Measurements from ENCODE around the gene SHH.

The SHH gene

GRCh38 chr7:155848691-155849669, 36.7 kb upstream of the SHH start:
- no peak for TF ChIP-seq CTCF (IDR thresholded peaks at IDR 0.05; ENCODE audit: control insufficient read depth, insufficient read depth, low read depth, low read length, missing control alignments)
- no peak for DNase-seq (ENCODE audit: low read depth)
- H3K4me3 ChIP-seq (ENCODE audit: control insufficient read depth, low read depth, low read length): no peak overlapping the region

GRCh38 chr7:155847821-155848435, 35.7 kb upstream of the SHH start:
- TF ChIP-seq CTCF (IDR thresholded peaks at IDR 0.05; ENCODE audit: control insufficient read depth, insufficient read depth, low read depth, low read length, missing control alignments): no peak
- no peak for DNase-seq (ENCODE audit: low read depth)
- H3K4me3 ChIP-seq (ENCODE audit: control insufficient read depth, low read depth, low read length): no peak overlapping the region

GRCh38 chr7:155846936-155847335, 34.7 kb upstream of the SHH start:
- no peak for DNase-seq (ENCODE audit: low read depth)
- H3K4me3 ChIP-seq (ENCODE audit: control insufficient read depth, low read depth, low read length): no peak overlapping the region
- no peak for TF ChIP-seq CTCF (IDR thresholded peaks at IDR 0.05; ENCODE audit: control insufficient read depth, insufficient read depth, low read depth, low read length, missing control alignments)

- H3K4me3 ChIP-seq (ENCODE audit: control insufficient read depth, low read depth, low read length): no peak overlapping the region
- DNase-seq (ENCODE audit: low read depth): no peak
- no peak for TF ChIP-seq CTCF (IDR thresholded peaks at IDR 0.05; ENCODE audit: control insufficient read depth, insufficient read depth, low read depth, low read length, missing control alignments)
Observed at GRCh38 chr7:155846156-155846555, 33.9 kb upstream of the SHH start.

GRCh38 chr7:155845226-155845625, 33.0 kb upstream of the SHH start:
- DNase-seq (ENCODE audit: low read depth): no peak
- H3K4me3 ChIP-seq (ENCODE audit: control insufficient read depth, low read depth, low read length): no peak overlapping the region
- no peak for TF ChIP-seq CTCF (IDR thresholded peaks at IDR 0.05; ENCODE audit: control insufficient read depth, insufficient read depth, low read depth, low read length, missing control alignments)

GRCh38 chr7:155844526-155844925, 32.3 kb upstream of the SHH start:
- no peak overlapping the region for H3K4me3 ChIP-seq (ENCODE audit: control insufficient read depth, low read depth, low read length)
- no peak for TF ChIP-seq CTCF (IDR thresholded peaks at IDR 0.05; ENCODE audit: control insufficient read depth, insufficient read depth, low read depth, low read length, missing control alignments)
- no peak for DNase-seq (ENCODE audit: low read depth)

Data from AG09309 (cell line).